Activated T-helper 1 cell treated with anti-CD3 and anti-CD28 coated beads, Interleukin-2, amount 50 U/mL, for 16 hours (primary cell): Measurements from ENCODE around the gene APPL2.

Experiments used
- DNase-seq, 2 donors: peaks; one replicate each; pipeline ENCODE4 v3.0.0-alpha.2; 2020; ENCODE audit warnings: low read depth in 1 of 2, low spot score in 1 of 2

The APPL2 gene, protein sequence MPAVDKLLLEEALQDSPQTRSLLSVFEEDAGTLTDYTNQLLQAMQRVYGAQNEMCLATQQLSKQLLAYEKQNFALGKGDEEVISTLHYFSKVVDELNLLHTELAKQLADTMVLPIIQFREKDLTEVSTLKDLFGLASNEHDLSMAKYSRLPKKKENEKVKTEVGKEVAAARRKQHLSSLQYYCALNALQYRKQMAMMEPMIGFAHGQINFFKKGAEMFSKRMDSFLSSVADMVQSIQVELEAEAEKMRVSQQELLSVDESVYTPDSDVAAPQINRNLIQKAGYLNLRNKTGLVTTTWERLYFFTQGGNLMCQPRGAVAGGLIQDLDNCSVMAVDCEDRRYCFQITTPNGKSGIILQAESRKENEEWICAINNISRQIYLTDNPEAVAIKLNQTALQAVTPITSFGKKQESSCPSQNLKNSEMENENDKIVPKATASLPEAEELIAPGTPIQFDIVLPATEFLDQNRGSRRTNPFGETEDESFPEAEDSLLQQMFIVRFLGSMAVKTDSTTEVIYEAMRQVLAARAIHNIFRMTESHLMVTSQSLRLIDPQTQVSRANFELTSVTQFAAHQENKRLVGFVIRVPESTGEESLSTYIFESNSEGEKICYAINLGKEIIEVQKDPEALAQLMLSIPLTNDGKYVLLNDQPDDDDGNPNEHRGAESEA

DNA sequence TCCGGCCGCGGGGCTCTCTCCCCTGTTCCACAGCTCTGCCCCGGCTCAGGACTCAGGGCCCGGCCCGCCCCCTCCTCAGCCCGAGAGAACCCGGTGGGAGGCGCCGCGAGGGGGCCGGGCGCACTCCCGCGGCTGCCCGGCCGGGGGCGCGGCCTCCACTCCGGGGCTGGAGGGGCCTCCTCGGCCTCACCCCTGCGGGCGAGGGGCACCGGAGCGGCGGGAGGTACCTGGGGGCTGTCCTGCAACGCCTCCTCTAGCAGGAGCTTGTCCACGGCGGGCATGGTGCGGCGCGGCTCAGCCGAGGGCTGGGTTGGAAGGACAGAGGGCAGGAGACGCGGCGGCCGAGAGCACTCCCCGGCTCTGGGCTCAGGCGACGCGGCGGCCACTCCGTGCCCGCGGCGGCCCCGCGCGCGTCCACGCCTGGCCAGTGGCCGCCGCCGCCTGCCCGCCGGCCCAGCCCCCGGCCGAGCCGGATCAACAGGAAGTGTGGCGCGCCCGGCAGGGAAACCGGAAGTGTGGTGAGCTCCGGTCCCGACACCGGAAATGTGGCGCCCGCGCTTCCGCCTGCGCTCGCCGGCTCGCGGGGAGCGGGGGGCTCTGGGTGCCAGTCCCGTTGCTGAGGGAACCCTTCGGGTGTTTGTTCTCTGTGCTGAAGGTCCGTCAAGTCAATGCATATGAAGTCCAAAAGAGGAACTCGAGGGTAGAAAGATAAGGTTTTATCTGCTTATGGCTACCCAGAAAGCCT, at the start of gene APPL2:
Gene APPL2 (minus strand): TSS at position 443 of the 745 bp plus-strand sequence. CDS start 162 bp downstream, at position 281.
- DNase-seq, result peak; percentile 61 to 74

DNA sequence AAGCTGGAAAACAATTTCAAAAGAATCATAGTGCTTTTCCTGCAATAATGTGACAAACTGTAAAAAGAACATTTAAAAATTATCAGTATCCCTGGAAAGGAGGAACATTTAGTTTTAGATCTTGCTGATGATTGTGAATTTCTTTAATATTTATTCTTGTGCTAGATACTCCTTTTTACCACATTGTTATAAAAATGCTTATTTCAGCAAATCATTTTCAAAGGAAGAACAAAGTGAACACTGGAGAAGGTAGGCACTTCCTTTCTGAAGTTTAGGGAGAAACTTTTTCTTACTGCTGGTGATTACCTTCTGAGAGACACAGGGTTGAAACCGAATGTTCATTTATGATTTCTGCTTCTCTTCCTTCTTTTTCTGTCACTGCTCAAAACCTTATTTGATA, 49.4 kb upstream of the APPL2 start:
- no peak for DNase-seq

DNA sequence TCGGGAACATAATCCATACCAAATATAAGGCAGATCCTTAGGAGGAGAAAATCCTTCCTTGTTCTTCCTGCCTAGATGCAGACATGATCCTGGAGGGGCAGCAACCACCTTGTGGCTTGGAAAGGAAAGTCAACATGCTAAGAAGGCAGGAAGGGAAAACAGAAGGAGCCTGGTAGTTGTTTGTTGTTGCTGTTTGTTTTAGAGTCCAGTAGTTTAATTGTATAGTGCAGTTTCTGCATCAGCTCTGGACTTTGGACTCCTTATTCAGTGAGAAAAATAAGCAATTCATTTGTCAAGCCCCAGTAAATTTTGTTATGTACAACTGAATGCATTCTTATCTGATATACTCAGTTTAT, 45.7 kb upstream of the APPL2 start:
- DNase-seq, result no peak

DNA sequence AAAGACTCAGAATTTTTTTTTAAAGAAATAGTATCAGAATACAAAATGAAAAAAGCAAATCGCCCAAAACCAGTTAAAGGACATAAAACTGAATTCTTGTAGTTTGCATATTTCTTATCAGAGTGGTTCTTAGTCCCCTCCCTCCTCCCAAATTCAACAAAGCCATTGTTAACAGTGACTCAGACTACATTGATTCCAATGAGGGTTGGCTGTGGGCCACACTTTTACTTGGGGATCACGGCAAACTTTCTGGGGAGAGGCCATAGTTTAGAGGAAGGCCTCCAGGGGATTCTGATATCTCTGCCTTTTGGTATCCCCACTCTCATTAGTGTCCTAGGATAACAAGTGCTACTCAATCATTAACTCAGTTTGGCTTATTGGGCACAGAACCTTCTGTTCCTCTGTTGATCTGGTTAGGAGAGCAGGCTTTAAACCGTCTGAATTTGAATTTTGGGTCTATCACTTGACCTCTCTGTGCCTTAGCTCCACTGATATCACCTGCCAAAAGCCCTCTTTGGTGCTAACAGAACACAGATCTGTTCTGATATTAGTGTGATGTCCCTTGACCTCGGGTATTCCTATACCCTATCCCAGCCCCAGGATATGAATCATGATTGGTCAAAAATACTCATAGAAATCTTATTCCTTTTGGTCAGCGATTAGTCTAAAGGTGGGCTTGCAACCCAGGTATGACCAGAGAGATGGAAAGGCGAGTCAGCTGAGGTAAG, 45.2 kb upstream of the APPL2 start:
- DNase-seq, result no peak

DNA sequence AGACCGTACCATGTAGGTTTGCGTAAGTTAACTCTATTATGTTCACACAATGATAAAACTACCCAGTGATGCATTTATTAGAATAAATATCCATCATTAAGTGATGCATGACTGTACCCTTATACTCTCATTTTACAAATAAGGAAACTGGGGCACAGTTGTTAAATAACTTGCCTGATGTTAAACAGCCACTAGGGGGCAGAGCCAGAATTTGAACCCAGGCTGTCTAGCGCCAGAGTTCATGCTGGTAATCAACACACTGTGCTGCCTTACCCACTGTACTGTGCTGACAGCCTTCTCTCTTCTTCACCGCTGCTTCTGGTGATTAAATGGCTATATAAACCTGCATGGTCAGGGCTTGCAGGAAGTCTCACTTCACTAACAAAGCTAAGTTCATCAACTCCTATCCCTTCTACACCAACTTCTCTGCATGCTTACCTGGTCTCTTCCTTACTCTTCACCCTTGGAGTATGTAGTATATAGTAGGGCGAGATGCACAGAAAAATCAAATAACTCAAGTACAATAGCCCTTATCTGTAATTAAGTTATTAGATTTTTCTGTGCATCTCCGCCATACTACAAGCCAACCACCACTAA, 43.6 kb upstream of the APPL2 start:
- no peak for DNase-seq

DNA sequence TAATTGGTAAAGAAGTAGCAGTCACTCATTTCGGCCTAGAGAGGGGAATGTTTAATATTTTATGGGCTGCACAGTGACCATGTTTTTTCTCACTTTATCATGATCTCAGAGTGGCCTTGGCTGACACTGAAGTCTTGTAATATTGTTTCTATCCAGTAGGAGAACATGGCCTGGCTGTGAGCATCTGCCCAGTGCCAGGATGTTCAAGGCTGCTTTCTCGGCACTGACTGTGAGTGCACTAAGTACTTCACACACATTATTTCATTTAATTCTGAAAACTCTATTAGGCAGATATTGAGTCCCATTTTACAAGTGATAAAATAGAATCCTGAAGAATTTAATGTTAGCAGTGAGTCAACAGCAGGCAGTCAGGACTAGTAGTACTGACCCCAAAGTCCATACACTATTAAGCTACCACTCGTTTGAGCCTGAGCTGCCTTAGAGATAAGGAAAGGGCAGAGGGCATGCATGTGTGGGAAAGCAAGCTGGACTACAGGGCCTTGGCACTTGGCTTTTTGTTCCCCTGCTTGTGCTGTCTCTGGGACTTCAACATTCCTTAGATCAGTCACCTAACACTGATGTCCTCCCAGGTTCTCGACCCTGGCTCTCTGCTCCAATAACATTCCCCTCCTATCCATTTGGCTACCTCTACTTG, 42.2 kb upstream of the APPL2 start:
- DNase-seq, result no peak

DNA sequence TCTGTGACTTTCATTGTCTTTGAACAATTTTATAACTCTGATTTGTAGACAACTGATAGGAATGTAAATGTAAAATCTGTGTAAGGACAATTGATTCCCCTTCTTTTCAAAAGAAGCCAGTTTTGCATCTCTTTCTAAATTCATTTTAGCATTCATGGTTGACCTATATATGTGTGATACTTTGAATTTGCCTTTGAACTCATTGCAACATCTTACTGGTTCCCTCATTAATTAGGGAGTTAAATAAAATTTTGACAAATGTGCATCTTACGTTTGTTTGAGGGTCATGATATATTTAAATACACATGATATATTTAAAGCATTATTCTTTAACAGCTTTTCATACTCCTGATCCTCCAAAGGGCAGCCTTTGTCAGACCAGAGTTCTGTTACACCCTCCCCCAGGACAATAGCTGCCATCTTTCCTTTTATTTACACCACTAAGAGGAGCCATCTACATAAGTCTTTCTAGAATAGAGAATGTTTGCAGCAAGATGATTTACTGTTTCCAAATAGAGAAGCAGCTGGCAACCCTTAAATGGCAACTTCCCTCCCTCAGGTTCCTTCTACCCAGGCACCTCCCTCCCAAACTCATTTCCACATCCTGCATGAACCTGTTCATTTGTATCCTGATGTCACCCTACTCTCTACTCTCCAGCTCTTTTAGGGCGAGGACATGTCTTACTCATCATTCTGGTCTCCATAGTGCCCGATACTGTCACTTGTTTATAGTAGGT, 40.2 kb upstream of the APPL2 start:
- DNase-seq, result no peak

DNA sequence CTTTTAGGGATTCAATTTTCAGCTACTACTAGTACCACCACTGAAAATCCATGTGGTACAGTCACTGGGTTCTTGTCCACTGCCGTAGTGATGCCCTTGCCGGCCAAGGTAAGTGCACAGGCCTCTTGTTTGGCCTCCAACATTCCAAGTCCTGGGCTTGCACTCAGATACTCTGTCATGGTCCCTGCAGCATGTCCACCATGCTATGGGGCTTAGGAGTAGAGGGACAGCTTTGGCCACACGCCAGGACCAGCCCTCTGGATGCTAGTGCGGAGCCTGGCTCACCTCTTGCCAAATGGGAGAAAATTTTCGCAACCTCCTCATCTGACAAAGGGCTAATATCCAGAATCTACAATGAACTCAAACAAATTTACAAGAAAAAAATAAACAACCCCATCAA, 38.6 kb upstream of the APPL2 start:
- no peak for DNase-seq

DNA sequence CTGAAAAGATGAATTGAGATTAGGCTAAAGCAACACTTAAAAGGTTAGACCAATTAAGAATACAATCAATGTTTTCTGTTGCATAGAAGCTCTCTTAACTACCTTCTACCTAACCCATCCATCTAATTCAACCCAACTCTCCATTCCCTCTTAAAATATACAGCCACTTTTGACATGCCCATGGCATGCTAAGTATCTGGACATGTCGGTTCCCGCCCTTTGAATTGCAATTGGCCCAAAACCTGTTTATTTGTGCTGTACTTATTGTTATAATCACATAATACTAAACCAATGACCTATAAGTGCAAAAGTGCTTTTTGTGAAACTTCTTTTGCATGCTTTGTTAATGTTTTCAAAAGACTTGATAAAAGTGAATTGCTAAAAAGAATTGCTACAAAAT, 37.6 kb upstream of the APPL2 start:
- DNase-seq, result no peak

DNA sequence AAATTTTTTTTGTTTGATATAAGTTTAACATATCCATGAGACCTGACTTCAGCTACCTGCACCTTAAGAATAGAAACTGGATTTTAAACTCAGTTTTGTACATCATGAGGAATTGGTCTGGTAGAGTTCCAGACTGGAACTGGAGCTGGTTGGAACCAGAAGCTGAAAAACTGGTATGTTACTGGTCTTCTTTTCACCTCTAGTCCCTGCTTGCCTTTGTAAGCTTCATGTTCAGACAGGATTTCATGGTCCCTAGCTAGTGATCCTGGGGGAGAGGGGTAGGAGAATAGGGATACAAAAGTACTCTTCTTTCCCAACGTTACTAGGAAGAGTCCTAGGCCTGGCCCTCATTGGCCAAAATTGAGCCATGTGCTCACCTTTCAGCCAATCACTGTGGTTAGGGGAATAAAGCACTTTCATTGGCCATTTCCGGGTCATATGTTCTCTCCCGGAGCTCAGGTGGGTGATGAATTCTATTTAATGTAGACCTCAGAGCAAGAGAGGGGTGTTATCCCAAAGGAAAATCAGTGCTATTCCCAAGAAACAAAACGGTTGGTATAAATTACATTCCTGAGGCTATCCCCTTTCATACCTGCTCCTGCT, 36.9 kb upstream of the APPL2 start:
- DNase-seq, result no peak

DNA sequence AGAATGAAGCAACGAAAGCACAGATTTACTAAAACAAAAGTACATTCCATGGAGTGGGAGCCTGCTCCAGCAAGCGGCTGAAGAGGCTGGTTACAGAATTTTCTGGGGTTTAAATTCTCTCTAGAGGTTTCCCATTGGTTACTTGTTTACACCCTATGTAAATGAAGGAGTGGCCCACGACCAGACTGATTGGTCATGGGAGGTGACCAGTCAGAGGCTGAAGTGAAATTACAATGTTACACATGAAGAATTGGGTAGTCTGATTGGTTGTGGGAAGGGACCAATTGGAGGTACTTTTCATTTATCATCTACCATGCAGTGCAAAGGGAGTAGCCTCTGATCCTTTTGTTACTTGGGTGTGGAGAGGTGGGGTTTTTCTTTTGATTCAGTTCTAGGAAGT, 36.2 kb upstream of the APPL2 start:
- no peak for DNase-seq

DNA sequence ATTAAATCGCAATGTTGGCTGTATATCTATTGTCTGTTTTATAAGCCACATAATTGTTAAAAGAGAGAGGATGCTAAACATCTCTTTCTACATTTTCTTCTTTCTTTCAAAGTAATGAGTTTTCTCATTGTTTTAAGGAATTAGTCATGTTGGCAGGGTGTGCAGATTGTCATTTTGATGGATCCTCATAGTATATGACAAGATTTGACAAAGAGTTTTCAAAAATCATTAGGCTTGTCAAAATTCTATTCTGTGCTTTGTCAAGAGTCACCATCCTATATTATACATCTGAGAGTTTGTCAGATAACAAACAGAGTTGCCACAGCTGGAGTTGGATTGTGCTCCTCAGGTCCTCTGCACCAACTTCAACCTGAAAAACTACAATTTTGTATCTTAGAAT, 35.4 kb upstream of the APPL2 start:
- DNase-seq, result no peak

DNA sequence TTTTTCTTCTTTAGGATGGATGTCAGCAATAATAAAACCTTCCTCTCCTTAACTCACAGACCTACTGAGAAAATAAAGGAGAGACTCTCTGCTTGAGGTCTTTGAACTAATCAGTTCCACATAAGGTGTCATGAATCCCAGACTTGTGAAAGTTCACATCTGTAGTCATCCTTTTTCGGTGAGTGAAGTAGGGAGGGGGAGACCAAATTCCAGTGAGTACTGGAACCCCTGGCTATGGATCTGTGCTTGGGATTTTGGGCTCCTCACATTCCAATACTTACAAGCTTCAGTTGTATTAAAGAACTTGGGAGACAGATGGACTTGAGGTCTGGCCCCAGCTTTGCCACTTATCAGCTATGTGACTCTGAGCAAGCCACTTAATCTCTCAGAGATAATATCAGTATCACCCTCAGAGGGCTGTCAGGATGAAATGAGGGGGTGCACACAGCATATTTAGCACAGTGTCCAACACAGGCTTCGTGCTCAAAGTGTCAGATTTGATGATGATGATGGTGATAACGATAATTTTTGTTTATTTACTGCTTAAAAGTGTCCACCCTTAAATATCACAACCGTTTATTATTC, 34.8 kb upstream of the APPL2 start:
- DNase-seq, result no peak

DNA sequence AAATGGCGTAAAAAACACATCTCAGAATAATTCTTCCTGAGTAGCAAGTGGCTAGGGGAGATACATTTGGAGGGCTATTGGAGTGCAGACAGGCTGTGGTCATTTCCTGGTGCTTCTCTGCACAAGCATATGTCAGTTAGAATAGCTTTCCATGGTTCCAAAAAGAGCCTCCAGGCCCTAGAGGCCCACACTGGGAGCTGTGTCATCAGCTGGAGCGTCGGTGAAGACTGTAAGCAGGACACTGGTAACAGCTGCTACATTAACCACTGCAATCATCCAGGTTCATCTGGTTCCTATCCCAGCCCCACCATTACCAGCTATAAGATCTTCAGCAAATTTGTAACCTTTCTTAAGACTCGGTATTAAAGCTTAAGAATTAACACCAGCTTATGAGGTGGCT, 31.7 kb upstream of the APPL2 start:
- DNase-seq, result no peak

DNA sequence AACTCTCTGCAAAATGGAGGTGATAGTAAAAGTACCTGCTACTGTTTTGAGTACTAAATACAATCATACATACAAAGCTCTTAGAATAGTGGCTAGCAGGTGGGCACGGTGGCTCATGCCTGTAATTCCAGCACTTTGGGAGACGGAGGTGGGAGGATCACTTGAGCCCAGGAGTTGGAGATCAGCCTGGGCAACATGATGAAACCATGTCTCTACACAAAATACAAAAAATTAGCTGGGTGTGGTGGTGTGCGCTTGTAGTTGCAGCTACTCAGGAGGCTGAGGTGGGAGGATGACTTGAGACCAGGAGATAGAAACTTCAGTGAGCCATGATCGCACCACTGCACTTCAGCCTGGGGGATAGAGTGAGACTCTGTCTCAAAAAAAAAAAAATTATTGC, 28.8 kb upstream of the APPL2 start:
- DNase-seq, result no peak

DNA sequence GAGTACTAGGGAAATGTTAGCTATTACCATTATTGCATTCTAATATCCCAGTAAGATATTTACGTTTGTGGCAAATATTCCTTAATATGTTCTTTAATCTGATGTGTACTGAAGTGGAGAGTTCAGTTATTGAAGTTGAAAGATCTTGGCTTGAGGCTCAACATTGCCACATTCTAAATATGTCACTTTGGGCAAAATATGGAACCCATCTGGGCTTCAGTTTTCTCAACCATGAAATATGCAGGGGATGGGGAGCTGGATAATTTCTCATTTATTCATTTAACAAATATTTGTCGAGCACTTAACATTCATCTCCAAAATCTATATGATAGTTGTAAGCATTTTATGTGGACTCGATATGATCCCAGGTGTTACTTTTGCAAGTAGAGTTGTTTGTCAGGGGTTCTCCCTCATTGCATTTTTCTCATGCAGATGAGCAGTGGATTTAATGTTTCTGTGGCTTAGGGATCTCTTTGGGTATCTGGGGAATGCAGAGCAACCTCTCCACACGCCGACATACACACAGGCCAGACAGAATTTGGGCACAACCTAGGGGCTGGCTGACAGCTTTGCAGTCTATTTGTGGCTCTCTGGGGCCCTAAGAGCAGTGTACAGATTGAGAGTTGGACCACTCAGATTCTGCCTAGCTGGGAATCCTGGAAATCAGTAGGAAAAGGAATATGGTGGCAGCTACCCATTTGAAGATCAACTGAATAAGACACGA, 26.6 kb upstream of the APPL2 start:
- DNase-seq, result no peak

DNA sequence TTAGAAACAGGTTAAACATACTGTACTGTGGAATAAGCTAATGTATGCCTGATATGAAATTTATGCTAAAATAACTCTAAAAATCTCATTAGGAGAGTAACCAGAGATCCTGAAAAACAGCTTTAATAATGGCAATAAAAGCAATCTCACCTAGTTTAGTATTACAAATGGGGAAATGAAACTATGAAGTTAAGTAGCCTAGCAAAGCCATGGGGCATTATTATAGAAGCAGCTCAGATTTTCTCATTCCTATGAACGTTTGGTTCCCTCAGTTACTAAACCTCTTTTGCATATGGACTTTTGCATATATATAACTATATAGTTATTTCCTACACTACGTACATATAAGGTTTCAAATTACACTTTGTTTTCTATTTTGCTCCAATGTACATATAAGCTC, 25.0 kb upstream of the APPL2 start:
- no peak for DNase-seq

DNA sequence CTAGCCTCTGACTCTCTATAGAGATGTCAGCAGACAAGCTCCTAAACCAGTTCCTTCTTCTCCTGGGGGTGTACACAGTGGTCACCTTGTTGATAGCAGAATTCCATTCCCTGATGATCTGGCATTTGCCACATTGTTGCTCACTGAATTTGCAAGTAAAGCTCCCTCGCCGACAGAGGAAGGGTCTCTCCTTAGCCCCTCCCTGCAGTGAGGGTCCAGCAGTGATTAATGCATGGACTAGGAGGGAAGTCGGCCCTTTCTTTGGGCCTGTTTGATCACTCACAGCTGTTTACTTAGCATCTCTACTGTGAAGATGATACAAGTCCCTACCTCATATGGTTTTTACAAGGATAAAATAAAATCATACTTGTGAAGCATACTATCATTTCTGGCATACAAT, 23.3 kb upstream of the APPL2 start:
- DNase-seq, result no peak
